Cerebellar cortex (tissue), 1 donor: ENCODE data around the gene RPIA.

ENCODE experiments used
- DNase-seq: peaks from one replicate; pipeline ENCODE4 v3.0.0-alpha.2; 2015; ENCODE audit warnings: low spot score

Gene RPIA

DNA sequence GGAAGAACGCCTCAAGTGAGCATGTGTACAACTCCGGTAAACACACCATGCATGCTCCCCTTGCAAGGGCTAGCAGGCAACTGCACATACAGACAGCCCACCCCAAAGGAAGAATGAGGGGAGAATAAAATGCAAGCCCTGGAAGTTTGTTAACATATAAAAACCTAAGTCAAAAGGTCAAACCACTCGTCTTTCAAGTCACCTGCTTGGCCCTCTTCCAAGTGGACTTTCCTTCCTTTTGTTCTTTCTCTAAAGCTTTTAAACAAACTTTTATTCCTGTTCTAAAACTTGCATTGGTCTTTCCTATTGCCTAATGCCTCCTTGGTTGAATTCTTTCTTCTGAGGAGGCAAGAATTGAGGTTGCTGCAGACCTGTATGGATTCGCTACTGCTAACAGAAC, 5.2 kb upstream of the RPIA start:
- no peak for DNase-seq

DNA sequence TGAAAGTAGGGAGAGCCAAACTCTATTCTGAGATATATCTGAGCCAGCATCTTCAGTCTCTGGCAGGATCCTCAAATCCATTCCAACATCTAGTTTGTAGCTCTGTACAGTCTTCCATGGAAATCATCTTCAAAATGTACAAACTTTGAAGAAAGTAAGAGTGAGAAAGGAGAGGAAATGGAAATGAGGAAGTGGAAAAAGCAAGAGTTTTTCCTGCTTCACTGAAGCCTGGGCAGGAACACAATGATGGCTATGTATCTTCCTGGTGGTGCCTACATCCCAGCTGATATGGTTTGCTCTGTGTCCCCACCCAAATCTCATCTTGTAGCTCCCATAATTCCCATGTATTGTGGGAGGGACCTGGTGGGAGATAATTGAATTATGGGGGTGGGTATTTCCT, 4.1 kb upstream of the RPIA start:
- no peak for DNase-seq

DNA sequence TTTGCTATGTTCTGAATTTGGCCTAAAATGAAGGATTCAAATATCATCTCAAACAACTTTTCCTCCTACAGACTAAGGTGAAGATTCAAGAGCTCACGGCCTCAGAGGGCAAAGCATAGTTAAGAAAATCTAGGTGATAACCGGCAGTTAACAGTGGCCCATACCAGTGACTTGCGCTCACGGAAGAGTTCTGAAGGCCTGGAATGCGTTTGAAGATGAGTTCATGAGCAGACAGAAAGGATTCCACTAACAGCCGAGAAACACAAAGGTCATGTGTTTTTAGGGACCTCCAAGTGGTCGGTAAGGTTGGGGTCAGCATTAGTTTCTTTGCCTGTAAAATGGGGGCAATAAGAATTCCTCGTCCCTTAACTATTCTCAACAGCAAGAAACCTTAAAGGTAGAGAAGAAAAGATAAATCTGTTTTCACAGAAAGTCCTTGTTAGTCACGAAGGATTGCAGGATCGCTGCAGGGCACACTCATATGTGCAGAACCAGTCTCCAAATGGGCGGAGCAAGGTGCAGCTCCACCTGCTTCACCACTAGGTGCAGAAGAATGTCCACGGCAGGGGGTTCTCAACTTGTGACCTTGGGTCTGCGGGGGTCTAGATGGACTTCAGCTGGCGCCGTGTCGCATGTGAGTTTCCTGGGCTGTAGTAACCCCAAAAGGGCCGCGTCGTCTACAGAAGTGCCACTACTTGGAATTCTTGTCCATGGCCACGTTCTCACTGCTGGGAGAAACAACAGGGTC, 708 bp upstream of the RPIA start:
- DNase-seq, result no peak

DNA sequence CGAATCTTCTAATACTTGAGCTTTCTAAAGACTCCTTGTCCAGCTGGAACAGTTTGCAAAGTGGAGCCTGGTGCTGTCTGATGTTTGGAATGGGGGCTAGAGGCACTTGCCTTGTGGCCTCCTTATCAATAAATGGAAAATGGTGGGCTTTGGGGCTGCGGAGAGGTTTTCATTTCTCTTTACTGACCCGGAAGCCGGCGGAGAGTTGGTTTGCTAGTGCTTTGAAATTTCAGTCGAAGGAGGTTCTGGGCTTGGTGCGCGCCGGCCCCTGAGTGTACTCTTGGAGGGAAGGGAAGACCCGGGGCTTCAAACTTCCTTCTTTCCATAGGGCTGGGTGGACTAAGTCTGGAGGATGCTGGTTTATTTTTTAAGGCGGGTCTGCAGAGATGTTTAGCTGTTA, 714 bp downstream of the RPIA start:
- peak; percentile 7 for DNase-seq

DNA sequence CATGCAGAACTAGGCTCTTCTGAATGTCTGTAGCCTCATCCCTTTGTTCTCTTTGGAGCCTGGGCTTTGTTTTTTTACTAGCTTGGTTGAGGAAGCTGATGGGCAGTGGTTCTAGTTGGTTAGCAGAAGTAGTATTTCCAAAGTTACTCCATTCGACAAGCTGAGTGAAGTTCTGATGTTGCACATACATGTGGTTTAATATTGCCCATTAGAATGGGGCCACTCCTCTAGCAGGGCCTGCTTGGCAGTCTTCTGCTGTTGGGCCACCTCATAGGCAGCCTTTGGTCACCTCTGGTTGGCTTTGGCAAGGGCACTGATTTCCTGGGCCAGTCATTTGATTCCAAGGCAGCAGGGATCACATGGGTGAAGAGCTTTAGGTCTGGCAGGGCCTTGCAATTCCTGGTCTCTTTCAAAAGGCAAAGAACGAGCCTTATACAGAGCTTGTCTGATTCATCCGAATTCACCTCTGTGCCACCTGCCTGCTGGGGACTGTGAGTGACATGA, 2.5 kb downstream of the RPIA start:
- no peak for DNase-seq

DNA sequence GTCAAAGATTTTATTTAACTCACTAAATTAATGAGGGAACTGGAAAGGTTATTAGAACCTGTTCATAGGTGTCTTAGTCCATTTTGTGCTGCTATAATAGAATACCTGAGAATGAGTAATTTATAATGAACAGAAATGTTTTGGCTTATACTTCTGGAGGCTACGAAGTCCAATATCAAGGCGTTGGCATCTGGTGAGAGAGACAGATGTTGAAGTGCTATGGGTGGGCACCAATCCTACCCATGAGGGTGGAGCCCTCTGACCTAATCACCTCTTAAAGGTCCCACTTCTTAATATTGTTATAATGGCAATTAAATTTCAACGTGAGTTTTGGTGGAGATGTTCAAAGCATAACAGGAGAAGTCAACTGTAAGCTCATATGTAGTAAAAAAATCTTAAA, 5.1 kb downstream of the RPIA start:
- DNase-seq, result no peak

DNA sequence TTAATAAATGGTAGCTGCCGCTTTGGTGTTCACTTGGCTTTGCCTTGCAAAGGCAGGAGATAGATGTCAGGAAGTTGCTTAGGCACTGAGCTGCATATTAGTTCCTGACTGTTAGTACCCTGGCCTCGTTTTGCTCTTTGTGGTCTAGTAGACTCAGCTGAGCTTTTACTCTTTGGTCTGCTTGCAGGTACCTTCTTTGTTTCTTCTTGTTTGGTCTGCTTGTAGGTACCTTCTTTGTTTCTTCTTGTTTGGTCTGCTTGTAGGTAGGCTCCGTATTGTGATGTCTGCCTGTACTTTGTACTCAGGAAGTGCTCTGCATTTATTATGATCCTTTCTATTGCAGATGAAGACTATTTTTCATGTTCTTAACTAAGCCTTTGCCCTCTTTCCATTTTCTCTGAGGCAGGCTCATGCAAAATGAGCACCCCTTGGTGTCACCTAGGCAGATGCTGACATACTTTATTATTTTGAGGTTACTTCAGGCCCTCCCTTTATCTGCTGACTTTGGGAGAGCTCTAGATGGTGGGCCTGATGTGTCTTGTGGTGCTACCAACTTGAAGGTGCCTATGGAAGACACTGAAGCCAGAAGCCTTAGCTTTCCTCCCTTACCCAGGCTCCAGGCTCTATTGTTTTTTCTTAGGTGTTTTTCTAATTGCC, 6.0 kb downstream of the RPIA start:
- DNase-seq, result no peak

DNA sequence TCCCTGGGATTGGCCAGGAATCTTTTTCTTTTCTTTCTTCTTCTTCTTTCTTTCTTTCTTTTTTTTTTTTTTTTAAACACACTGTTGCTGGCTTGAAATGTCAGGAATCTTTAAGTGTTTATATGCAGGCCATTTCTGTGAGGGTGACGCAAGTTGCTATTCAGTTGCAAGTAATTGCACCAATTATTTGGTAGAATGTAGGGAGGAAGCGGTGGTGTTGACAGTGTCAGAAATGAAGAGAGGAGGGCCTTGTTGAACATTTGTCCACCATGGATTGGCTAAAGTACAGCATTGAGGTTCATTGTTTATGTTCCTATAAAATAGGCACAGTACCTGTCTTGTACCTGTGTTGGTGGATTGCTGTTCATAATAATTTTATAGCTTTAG, 6.5 kb downstream of the RPIA start:
- DNase-seq, result no peak

DNA sequence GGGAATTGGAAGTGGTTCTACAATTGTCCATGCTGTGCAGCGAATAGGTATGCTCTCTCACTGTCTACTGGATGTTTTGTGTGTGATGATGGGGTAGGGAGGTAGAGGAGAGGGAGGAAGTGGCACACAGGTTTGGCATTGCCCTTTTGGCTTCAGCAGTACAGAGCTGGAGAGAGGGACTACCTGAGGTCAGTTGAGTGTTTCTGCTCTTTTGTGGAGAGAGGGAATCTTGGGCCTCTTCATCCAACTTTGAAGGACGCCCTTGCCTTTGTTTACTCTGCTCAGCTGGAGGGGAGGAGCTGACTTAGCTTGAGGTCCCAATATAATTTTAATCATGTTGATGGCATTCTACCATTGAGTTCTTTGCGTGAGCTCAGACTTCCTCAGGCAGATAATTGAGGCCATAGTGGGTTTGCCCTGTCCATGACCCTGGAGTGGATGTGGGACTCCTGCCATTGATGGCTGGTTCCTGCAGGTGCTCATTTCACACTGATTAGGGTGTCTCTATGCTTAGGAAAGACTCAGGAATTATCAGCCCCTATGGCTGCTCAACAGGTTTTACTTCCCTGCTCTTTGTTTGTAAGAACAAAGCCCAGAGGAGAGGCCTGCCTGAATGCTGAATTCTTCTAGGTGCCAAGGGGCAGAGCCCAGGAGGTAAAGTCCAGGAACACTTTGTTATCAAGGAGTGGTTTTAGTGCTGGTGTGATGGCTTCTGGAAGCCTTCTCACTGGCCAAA, 7.2 kb downstream of the RPIA start:
- no peak for DNase-seq

DNA sequence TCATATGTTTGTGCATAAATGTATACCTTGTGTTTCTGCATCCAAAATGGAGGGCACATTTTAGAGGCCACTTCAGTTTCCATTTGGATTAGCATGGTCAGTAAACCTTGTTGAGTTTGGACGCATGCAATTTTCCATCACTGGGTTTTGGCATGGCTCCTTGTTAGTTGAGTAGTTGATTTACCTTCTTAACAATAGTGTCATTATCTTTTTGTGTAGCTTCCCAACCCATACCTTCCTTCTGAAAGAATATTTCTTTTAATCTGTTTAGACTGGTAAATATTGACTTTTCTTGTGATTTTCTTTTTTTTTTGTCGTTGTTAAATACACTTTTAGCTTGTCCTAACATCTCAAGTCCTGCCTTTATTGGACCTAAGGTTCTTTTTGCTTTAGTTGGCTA, 15.5 kb downstream of the RPIA start:
- DNase-seq, result no peak

DNA sequence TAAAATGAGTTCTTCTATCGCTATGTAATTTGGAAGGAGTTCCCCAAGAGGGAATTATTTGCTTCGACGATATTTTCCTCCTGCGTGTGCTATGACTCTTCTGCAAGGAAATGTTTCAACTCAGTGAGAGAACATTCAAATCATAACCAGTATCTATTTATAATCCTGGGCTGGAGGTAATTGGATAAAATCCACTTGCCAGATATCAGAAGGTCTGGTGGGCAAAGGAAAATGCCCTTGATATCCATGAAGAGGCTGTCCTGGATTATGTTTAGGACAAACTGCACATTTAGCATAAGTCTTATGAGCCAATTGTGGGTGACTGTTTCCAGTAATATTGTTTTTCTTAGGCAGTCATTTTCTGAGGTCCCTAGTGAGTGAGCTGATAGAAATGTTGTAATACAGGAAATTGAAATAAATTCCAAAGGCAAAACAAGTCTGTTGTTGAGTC, 17.7 kb downstream of the RPIA start:
- DNase-seq, result no peak

DNA sequence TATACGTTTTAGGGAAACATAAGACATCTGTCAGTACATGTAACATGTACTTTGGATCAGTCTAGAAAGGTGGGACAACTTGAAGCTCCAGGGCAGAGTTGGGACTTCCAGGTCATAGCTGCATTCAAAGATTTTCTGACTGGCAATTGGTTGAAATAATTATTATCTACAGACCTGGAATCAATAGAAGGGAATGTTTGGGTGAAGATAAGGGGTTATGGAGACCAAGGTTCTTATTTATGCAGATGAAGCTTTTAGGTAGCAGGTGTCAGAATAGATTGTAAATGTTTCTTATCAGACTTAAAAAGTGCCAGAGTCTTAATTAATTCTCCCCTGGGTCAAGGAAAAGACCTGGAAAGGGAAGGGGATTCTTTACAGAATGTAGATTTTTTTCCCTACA, 19.8 kb downstream of the RPIA start:
- DNase-seq, result no peak

DNA sequence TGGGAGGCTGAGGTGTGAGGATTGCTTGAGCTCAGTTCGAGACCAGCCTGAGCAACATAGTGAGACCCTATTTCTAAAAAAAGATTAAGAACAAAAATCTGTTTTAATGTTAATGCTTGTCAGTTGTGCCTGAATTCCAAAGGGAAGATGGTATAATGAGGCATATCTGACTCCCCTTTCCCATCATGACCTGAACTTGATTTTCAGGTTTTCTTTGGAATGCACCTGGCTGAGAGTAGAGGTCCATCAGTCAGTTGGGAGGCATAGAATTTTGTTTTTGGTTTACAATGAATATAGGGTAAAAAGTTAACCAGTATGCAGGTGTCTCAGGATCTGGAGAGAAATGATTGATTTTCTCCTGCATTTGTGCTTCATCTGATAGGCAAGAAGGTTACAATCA, 20.4 kb downstream of the RPIA start:
- DNase-seq, result no peak

DNA sequence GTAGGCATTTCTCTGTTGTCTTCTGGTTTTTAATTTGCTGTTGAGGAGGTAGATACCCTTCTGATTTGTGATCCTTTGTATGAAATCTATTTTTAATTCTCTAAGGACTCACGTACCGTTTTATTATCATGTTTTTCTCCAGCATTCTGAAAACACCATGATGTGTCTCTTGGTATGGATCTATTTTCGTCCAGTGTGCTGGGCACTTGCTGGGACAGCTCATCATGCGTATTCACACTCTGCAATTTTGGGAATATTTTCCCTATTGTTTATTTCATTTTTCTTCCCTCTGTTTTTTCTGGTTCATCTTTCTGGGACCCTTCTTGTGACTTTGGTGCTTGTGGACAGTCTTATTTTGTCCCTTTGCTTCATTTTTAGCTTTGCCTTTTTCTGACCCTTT, 21.9 kb downstream of the RPIA start:
- DNase-seq, result no peak

DNA sequence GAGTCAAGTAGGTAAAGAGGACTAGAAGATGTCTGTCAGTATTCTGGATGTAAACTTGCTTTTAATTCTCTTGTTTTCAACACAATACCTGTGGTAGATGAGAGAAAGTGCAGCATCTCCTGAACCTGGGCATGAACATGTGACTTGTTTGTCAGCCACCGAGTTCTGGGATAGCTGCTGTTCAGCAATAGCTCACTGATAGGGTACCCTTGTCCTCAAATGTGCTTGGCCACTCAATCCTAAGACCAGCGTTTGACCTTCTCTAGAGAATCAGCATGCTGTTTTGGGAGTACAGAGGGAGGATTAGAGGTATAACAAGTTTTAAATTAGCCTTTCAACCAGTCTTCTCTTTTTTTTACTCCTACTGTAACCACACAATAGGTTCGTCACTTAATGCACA, 23.2 kb downstream of the RPIA start:
- DNase-seq, result no peak

DNA sequence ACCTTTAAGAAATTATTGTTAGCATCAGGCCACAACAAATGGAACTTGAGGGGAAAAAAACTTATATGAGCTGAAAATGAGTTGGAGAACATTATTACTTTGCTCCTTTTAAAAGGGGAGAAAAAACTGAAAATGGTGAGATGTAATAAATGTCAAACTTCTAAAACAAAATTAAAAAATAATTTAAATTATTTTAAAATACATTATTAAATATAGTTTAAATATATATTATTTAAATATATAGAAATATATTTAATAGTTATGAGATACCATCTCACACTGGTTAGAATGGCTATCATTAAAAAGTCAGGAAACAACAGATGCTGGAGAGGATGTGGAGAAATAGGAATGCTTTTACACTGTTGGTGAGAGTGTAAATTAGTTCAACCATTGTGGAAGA, 28.9 kb downstream of the RPIA start:
- DNase-seq, result no peak

DNA sequence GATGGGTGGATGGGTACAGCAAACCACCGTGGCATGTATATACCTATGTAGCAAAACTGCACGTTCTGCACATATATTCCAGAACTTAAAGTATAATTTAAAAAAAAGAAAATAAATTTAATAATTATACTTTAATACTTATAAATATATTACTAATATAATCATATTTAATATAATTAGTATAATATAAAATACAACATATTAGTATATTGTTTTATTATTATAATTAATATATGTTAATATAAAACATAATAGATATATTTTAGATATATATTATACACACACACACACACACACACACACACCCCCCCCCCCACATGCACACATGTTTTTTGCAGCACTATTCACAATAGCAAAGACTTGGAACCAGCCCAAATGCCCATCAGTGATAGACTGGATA, 29.8 kb downstream of the RPIA start:
- DNase-seq, result no peak

DNA sequence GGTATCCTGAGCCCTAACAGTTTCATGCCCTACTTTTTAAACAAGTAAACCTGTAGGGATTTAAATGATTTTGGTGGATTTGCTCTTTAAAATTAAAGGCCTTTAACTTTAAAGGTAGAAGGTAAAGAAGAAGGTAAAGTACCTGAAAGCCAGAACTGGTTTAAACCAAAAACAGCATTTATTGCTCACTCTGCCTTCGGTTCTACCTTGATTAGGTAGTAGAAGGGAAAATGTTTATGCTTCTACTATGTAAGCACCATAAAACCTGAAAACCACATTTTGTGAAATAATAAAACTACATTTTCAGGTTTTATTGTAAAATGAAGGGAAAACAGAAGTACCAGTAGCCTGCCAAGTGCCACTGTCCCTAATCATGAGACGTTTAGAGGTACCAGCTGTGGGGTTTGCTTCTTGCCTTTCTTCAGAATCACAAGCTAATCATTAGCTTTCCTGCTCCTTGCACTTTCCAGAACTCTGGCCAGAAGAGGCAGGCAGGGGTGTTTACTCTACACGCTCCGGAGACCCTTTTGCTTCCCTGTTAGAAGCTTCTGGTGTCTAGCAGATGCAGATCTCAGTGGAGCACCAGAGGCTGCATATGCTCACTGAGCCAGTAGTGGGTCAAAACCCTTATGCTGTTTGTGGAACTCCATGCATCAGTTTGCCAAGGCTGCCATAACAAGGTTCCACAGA, 33.3 kb downstream of the RPIA start:
- DNase-seq, result no peak

DNA sequence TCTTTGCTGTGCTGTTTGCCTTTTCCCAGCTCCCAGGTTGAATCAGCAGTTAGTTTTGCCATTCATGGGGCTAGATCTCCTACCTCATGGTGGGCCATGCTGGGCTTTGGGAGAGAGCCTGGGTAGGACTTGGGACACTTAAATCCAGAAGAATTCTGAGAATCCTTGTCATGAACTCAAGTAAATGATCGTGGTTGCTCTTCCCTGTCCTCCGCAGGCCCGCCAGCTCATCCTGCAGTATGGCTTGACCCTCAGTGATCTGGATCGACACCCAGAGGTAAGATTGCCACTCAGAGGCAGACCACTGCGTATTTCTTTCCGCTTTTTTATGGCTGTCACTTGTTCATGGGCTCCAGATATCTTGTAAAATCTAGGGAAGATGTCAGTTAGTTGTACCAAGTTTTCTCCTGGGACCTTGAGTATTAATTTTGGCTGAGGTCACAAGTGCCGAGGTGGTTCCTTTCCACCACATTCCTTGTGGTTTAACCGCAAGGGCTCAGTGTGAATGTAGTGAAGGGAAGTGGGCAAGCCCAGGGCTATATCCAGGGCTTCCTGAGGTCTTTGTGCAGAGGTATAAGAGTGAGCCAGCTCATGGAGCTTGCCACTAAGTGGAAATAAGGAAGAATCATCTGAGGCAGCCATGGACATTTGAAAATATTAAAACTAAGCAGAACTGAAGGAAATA, 37.7 kb downstream of the RPIA start:
- no peak for DNase-seq

DNA sequence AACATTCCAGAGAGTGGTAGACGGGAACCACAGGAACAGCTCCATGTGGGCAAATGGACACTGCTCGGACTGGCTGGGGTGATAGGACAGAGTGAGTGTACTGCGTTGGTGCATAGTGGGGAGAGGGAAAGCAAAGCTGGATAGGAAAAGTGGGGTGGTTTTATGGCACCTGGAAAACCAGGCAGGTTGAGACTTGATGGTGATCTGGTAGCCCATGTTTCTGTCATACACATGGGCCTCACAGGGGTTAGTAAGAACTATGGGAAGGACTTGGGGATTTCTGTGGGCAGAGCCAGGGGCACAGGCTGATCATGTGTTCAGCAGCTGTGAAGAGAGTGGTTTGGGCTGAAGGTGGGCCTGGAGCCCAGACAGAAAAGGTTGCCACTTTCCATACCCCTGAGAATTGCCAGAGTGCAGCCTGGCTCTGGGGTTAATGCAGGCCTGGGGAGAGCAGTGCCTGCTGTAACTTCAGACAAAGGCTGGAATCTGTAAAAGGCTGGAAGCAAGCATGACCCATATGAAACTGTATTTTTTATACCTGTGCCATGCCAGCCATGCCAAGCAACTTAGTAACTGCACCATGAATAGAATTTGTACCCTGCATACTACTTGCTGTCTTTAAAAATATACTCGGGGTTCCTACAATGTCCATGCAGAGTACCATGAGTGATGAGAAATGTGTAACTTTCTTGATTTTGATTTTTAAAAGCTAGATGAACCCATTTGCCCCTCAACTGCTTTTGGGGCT, 41.9 kb downstream of the RPIA start:
- no peak for DNase-seq

DNA sequence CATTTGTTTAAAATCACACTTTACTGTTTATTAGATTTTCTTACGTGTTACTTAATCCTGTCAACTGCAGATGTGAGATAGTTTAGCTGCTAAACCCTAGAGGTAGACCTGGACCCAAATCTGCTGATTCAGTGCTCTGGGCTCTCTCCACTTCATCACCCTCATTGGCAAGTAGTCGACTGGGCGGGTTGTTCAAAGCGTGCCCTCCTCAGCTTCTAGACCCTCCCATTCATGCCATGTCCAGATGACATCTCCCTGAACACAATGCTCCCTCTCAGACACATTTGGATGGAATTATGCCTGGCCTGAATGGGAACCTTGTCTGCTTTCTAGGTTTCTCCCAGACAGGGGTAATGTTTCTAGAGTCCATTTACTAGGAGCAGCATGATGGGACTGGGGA, 43.7 kb downstream of the RPIA start:
- peak; percentile 4 for DNase-seq
